OCI-LY1 (cell line): ENCODE results near the gene NDUFAF2.

Experiments used
- CTCF ChIP-seq: fragments of 200-600 bp; sonication (generic), shearing (Covaris generic); IDR thresholded peaks from 2 replicates; pipeline ENCODE4 v1.5.1; 2017; ENCODE audit warnings: mild to moderate bottlenecking, antibody characterized with exemption, low read length, moderate library complexity, mixed read lengths
- EZH2 ChIP-seq: fragments of 200-600 bp; sonication (generic), shearing (Covaris generic); IDR thresholded peaks from 2 replicates; pipeline ENCODE4 v1.8.0; 2017; ENCODE audit warnings: borderline replicate concordance, mixed run types, mild to moderate bottlenecking, antibody characterized with exemption, low read length, moderate library complexity, mixed read lengths

DNA sequence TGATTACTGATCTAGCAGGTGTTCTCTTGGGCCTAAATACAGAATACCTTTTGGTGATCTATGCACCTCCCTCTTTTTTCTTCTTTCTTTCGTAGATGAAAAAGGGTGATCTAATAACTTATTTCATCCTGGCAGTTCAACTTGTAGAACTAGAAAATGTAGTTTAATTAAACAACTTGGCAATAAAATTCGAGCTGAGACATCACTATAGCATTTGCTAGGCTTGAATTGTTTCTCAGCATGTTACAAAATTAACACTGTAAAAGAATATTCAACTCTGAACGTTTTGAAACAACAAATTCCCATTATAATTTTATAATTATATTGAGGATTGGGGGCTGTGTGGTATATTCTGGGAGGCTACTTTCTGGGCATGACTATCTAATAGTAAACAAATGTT is 197.8 kb downstream of the NDUFAF2 start:
- TF ChIP-seq CTCF (no peak), EZH2 (no peak)
